ENCODE measurements around the gene SERPINB4. TPM values are rescaled to one million over a fixed set of nuclear protein-coding genes. Genes with fewer than 3 reads are reported as not detected.
"Not testable (repeated sequence)": the region's sequence is repeated elsewhere in the genome, so short reads cannot be mapped to it uniquely, and the experiment has no call there.

SERPINB4 gene
- total RNA-seq, 3 donors from 2014 or later = not detected

GRCh38 chr18:63650271-63650670, 6.2 kb upstream of the SERPINB4 start:
- H3K9me3 Mint-ChIP-seq; DNase-seq; H3K36me3 Mint-ChIP-seq (ENCODE audit: insufficient read depth); H3K4me3 Mint-ChIP-seq; ATAC-seq; H3K4me1 Mint-ChIP-seq (ENCODE audit: low read depth); H3K27me3 Mint-ChIP-seq (ENCODE audit: low read depth): not testable (repeated sequence)

- H3K4me3 Mint-ChIP-seq = no peak overlapping the region
- H3K9me3 Mint-ChIP-seq = no peaks in the 10 kb centered on the region
- ATAC-seq (no peak), DNase-seq (no peak)
- H3K27me3 Mint-ChIP-seq (ENCODE audit: low read depth) = peaks cover 4% of the 10 kb centered on the region
- H3K4me1 Mint-ChIP-seq (ENCODE audit: low read depth) = no peaks in the 10 kb centered on the region
- H3K36me3 Mint-ChIP-seq (ENCODE audit: insufficient read depth) = no peaks in the 10 kb centered on the region
These were observed 4.2 kb upstream of the SERPINB4 start for GRCh38 chr18:63648241-63648640.

- no peak for DNase-seq
- ATAC-seq = no peak
- no peaks in the 10 kb centered on the region for H3K36me3 Mint-ChIP-seq (ENCODE audit: insufficient read depth)
- H3K4me1 Mint-ChIP-seq (ENCODE audit: low read depth) = no peaks in the 10 kb centered on the region
- H3K9me3 Mint-ChIP-seq = no peaks in the 10 kb centered on the region
- H3K4me3 Mint-ChIP-seq = no peak overlapping the region
- H3K27me3 Mint-ChIP-seq (ENCODE audit: low read depth) = peaks cover 4% of the 10 kb centered on the region
These were observed 2.9 kb upstream of the SERPINB4 start for GRCh38 chr18:63646936-63647335.

- H3K27me3 Mint-ChIP-seq (ENCODE audit: low read depth); DNase-seq; H3K36me3 Mint-ChIP-seq (ENCODE audit: insufficient read depth); ATAC-seq; H3K9me3 Mint-ChIP-seq; H3K4me3 Mint-ChIP-seq; H3K4me1 Mint-ChIP-seq (ENCODE audit: low read depth): not testable (repeated sequence)
These were observed 638 bp upstream of the SERPINB4 start for GRCh38 chr18:63644694-63645093.

GRCh38 chr18:63642668-63643356, 1.2 kb downstream of the SERPINB4 start:
- H3K36me3 Mint-ChIP-seq (ENCODE audit: insufficient read depth); H3K4me1 Mint-ChIP-seq (ENCODE audit: low read depth); DNase-seq; H3K27me3 Mint-ChIP-seq (ENCODE audit: low read depth); ATAC-seq; H3K4me3 Mint-ChIP-seq; H3K9me3 Mint-ChIP-seq: not testable (repeated sequence)

GRCh38 chr18:63641157-63641680, 2.8 kb downstream of the SERPINB4 start:
- not testable (repeated sequence) for H3K4me1 Mint-ChIP-seq (ENCODE audit: low read depth); ATAC-seq; H3K36me3 Mint-ChIP-seq (ENCODE audit: insufficient read depth); DNase-seq; H3K27me3 Mint-ChIP-seq (ENCODE audit: low read depth); H3K4me3 Mint-ChIP-seq; H3K9me3 Mint-ChIP-seq

GRCh38 chr18:63637703-63638102, 6.4 kb downstream of the SERPINB4 start:
- Mint-ChIP-seq H3K4me1 (ENCODE audit: low read depth) (no peaks in the 10 kb centered on the region), H3K36me3 (ENCODE audit: insufficient read depth) (no peaks in the 10 kb centered on the region), H3K27me3 (ENCODE audit: low read depth) (no peaks in the 10 kb centered on the region), H3K9me3 (no peaks in the 10 kb centered on the region), H3K4me3 (no peak overlapping the region)
- DNase-seq (no peak), ATAC-seq (no peak)

GRCh38 chr18:63627819-63628218, 16.2 kb downstream of the SERPINB4 start:
- DNase-seq = no peak

GRCh38 chr18:63626431-63626830, 17.6 kb downstream of the SERPINB4 start:
- no peaks in the 10 kb centered on the region for H3K36me3 Mint-ChIP-seq (ENCODE audit: insufficient read depth)

More at GRCh38 chr18:63627819-63628218, 16.2 kb downstream of the SERPINB4 start:
- no peak overlapping the region for H3K4me3 Mint-ChIP-seq
- H3K36me3 Mint-ChIP-seq (ENCODE audit: insufficient read depth) = no peaks in the 10 kb centered on the region
- peaks cover 26% of the 10 kb centered on the region for H3K9me3 Mint-ChIP-seq
- no peaks in the 10 kb centered on the region for H3K27me3 Mint-ChIP-seq (ENCODE audit: low read depth)
- no peak for ATAC-seq
- no peaks in the 10 kb centered on the region for H3K4me1 Mint-ChIP-seq (ENCODE audit: low read depth)

GRCh38 chr18:63624863-63625262, 19.2 kb downstream of the SERPINB4 start:
- no peak for DNase-seq
- Mint-ChIP-seq H3K36me3 (ENCODE audit: insufficient read depth) (no peaks in the 10 kb centered on the region), H3K27me3 (ENCODE audit: low read depth) (no peaks in the 10 kb centered on the region), H3K9me3 (peaks cover 37% of the 10 kb centered on the region), H3K4me1 (ENCODE audit: low read depth) (no peaks in the 10 kb centered on the region), H3K4me3 (no peak overlapping the region)
- ATAC-seq = no peak

More at GRCh38 chr18:63626431-63626830, 17.6 kb downstream of the SERPINB4 start:
- DNase-seq = no peak
- Mint-ChIP-seq H3K4me3 (no peak overlapping the region), H3K4me1 (ENCODE audit: low read depth) (no peaks in the 10 kb centered on the region), H3K27me3 (ENCODE audit: low read depth) (no peaks in the 10 kb centered on the region), H3K9me3 (peaks cover 26% of the 10 kb centered on the region)
- no peak for ATAC-seq

- Mint-ChIP-seq H3K36me3 (ENCODE audit: insufficient read depth) (no peaks in the 10 kb centered on the region), H3K9me3 (peaks cover 16% of the 10 kb centered on the region), H3K4me3 (no peak overlapping the region), H3K4me1 (ENCODE audit: low read depth) (no peaks in the 10 kb centered on the region), H3K27me3 (ENCODE audit: low read depth) (peaks cover 2% of the 10 kb centered on the region)
- ATAC-seq (no peak), DNase-seq (no peak)
These were observed 24.4 kb downstream of the SERPINB4 start for GRCh38 chr18:63619661-63620060.

- no peak for DNase-seq
- Mint-ChIP-seq H3K27me3 (ENCODE audit: low read depth) (peaks cover 4% of the 10 kb centered on the region), H3K4me3 (no peak overlapping the region), H3K36me3 (ENCODE audit: insufficient read depth) (no peaks in the 10 kb centered on the region), H3K9me3 (peaks cover 11% of the 10 kb centered on the region), H3K4me1 (ENCODE audit: low read depth) (no peaks in the 10 kb centered on the region)
- no peak for ATAC-seq
These were observed 26.2 kb downstream of the SERPINB4 start for GRCh38 chr18:63617915-63618234.

- H3K4me3 Mint-ChIP-seq = no peak overlapping the region
- no peak for ATAC-seq
- H3K9me3 Mint-ChIP-seq = peaks cover 11% of the 10 kb centered on the region
- H3K27me3 Mint-ChIP-seq (ENCODE audit: low read depth) = peaks cover 4% of the 10 kb centered on the region
- no peaks in the 10 kb centered on the region for H3K36me3 Mint-ChIP-seq (ENCODE audit: insufficient read depth)
- no peak for DNase-seq
- H3K4me1 Mint-ChIP-seq (ENCODE audit: low read depth) = no peaks in the 10 kb centered on the region
These were observed 26.8 kb downstream of the SERPINB4 start for GRCh38 chr18:63617049-63617914.

- Mint-ChIP-seq H3K27me3 (ENCODE audit: low read depth) (peaks cover 8% of the 10 kb centered on the region), H3K4me3 (no peak overlapping the region), H3K36me3 (ENCODE audit: insufficient read depth) (no peaks in the 10 kb centered on the region), H3K4me1 (ENCODE audit: low read depth) (no peaks in the 10 kb centered on the region), H3K9me3 (no peaks in the 10 kb centered on the region)
- no peak for DNase-seq
- no peak for ATAC-seq
These were observed 30.6 kb downstream of the SERPINB4 start for GRCh38 chr18:63613420-63613819.

GRCh38 chr18:63606526-63606925, 37.5 kb downstream of the SERPINB4 start:
- ATAC-seq = no peak
- Mint-ChIP-seq H3K4me3 (no peak overlapping the region), H3K27me3 (ENCODE audit: low read depth) (peaks cover 4% of the 10 kb centered on the region)

More at GRCh38 chr18:63606526-63606925, 37.5 kb downstream of the SERPINB4 start:
- Mint-ChIP-seq H3K36me3 (ENCODE audit: insufficient read depth) (no peaks in the 10 kb centered on the region), H3K4me1 (ENCODE audit: low read depth) (no peaks in the 10 kb centered on the region), H3K9me3 (no peaks in the 10 kb centered on the region)
- no peak for DNase-seq
